ENCODE data around the gene KIRREL2.

- TF ChIP-seq CTCF (IDR thresholded peaks at IDR 0.05) (no peak), POLR2A (IDR thresholded peaks at IDR 0.05) (no peak)
These were observed 5.0 kb downstream of the KIRREL2 start for GRCh38 chr19:35861640-35862160.
